DMS53 (cell line): ENCODE measurements around the gene MICAL2.

Experiments used
- DNase-seq: peaks from one replicate; lab custom pipeline; 2025; lab: John Stamatoyannopoulos, UW

Gene MICAL2

DNA sequence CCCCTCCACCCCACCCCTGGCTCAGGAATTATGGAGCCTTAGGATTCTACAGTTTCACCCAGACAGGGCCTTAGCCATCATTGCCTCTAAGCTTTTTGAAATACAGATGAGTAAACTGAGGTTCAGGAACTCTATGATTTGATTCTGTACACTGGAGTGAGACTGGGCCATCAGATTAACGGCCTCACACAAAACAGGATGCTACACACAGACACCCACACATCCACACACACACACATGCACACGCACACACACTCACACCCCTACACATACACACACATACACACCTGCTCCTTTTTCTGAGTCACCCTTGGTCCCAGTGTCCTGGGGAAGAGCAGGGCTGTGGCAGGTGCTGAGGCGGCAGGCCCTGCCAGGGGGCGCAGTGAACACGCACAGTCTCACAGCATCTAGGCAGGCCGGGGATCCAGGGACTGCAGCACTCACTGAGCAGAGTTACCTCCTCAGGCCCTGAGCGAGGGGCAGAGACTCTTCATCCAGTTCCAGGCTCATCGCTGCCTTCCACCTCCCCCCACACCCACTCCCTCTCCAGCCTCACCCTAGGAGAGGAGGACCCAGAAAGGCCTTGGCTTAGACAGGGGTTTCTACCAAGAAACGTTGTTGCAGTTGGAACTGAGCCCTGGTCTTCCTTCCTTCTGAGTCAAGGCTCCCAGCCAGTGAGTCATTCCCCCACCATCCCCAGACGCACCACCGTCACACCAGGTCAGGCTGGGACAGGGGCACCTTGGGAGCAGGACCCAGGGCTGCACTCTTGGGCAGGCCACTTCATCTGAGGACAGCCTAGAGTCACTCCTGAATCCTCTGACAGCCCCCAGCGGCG, 177.2 kb downstream of the MICAL2 start:
- peak; percentile 59 for DNase-seq

DNA sequence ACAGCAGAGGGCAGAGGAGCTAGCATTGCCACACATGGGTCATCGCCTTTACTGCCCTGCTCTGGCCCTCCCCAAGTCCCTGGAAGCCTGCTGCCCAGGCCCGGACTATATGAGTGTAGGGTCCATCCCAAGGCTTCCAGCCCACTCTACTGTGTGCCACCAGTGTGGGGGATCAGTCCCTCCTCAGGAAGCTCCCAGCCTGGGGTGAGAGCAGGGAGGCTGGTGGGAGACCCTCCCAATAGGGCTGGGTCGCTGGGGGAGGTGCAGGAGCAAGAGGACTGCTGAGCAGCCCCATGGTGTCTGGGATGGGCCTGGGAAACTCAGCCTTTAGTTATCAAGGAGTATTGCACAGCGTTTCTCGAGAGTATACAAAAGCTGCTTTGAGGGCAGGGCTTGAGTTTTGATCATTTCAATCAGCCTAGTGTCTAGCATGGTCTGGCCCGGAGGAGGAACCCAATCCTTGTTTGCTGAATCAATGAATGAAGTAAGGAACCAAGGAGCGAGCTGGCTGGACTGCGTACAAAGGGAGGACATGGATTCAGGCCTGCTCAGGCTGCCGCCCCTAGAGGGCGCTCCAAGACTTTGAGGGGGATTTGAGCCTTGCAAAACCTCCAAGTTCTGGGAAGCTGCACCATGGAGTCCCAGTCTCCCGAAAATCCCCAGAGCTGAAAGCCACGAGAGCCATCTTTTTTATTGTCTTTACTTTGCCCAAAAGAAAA, 178.0 kb downstream of the MICAL2 start:
- DNase-seq, result peak; percentile 91

DNA sequence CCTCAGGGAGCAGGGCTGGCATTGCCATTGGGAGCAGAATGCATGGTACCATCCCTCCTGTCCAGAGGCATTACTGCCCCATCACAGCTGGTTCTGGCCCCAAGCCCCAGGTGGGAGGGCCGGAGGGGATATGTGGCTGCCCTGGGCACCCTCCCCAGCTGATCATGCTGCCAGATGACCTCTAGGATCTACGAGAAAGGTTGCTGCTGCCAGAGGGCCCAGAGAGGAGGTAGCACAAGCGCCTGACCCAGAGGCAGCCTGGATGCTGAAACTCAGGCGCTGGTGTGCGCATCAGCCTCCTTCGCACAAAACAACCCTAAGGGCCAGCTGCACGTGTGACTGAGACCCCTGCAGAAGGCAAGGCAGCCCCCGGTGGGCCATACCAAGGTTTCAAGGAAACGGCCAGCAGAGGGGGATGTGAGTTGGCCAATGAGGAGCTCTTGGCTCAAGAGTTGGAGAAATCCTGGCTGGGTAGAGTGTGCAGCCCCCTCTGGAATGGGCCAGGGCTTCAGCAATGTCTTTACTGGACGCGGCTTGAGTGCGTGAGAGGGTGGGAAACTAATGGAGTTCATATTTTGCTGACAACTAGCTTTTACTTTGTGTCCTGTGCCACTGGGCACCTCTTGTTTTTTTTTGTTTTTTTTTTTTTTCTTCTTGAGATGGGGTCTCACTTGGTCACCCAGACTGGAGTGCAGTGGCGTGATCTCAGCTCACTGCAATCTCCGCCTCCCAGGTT, 178.7 kb downstream of the MICAL2 start:
- no peak for DNase-seq

DNA sequence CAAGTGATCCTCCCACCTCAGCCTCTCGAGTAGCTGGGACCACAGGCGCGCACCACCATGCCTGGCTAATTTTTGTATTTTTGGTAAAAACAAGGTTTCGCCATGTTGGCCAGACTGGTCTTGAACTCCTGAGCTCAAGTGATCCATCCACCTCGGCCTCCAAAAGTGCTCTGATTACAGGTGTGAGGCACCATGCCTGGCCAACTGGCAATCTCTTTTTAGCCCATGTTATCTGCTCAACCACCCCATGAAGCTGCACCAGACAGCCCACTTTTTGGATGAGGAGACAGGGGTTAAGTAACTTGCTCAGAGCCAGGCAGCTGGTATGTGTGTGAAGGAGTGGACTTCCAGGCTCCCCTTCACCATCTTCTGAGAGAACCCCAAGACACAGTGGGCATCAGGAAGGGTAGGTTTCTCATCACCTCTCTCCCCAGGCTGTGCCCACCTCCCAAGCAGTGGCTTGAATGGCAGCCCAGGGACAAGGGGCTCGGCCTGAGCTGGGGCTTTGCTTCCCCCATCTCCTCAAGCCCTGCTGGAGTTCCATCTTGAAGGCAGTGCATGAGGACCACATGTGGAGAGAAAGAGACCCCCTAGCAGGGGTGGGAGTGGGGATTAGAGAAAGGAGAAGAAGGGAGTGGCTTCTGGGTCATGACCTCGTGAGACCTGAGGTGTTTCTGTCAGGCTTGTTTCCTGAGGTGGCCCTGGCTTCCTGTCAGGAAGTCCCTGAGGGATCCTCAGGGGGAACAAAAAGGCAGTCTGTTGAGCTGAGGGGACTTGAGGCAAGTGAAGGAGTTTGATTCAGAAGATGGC, 179.5 kb downstream of the MICAL2 start:
- no peak for DNase-seq

DNA sequence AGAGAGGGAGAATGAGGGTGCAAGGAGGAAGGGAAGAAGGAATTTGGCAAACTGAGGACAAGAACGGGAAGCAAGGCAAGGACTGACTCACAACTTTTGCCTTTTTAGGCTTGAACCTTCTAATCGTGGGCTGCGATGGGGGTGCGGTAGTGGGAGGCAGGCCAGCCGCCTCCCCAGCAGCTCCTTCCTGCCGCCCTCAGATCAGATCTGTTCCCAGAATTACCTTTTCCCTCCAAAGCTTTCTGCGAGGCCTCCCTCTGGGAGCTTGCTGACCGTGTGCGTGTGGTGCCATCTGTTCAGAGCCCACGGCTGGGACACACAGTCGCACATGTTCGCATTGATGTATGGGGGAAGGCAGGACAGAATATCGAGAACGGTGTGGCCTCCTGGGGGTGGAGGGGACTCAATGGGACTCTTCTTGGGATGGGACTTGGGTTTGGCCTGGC, 180.1 kb downstream of the MICAL2 start:
- no peak for DNase-seq

DNA sequence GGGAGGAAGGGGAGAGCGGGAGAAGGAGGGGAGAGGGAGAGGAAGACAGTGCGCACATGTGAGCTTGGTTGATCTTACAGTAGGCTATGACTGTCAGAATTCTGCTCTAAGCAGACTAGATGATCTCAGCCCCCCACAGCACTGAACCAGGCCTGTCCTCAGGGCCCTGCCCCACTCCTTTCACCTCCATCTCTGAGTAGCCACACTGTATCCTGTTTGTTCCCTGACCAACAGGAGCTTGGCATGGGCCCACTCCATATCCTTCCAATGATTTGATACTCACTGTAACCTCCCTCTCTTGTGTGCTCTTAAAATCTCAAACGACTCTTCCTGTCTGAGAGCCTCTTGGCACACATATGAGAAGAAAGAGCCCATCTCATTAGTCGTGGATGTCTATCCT, 180.9 kb downstream of the MICAL2 start:
- DNase-seq, result no peak

DNA sequence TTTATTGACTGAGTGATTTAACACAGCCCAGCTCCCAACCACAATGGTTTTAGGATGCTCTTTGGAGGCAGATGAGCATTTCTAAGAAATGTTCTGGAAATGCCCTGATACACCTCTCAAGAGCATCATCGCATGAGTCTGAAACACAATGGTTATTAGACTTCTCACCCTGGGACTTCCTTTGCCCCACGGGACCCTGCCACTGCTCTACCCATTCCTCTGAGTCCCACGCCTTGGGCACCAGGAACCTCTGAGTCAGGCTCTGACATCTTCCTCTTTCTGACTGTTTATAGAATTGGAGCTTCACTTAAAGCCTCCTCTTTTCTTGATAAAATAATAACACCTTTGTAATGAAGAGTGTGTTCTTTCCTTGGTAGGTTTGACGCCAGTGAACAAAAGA, 181.4 kb downstream of the MICAL2 start:
- DNase-seq, result no peak

DNA sequence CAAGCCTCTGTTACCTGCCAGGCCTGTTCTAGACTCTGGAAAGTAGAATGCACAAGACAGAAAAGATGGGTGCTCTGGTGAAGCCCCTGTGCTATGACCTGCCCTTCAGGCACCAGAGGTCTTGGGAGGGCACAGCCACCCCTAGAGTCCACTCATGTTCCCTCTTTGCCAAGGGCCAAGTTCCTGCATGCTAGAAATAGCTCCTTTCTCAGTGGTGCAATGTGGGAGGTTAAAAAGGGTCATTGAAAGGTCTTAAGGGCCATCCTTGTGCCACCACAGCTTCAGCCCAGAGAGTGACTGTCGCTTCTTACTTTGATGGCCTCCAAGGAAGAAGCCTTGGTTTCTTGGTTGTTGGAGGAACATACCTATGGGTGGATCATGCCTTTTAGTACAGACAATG, 182.4 kb downstream of the MICAL2 start:
- DNase-seq, result no peak

DNA sequence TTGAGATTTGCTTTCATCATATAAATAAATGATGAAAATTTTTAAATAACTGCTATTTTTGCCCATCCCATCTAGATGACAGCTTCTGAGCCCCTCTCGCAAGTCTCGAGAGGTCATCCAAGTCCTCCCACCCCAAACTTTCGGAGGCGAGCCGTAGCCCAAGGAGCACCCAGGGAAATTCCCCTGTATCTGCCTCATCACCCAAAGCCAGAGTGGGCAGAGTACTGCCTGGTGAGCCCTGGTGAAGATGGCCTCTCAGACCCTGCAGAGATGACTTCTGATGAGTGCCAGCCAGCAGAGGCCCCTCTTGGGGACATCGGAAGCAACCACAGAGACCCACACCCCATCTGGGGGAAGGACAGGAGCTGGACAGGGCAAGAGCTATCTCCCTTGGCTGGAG, 183.1 kb downstream of the MICAL2 start:
- no peak for DNase-seq

DNA sequence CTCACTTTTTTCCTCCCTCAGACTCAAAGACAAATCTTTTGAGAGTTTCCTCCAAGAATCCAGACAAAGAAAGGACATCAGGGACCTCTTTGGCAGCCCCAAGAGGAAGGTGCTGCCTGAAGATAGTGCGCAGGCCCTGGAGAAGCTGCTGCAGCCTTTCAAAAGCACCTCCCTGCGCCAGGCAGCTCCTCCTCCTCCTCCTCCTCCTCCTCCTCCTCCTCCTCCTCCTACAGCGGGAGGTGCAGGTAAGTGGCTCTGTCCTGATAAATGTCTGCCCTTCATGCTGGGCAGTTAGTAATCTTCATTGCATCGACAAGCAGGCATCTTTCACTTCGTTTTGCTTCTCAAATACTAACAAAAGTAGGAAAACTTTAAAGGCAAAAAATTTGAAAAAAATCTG, 184.2 kb downstream of the MICAL2 start:
- DNase-seq, result no peak

DNA sequence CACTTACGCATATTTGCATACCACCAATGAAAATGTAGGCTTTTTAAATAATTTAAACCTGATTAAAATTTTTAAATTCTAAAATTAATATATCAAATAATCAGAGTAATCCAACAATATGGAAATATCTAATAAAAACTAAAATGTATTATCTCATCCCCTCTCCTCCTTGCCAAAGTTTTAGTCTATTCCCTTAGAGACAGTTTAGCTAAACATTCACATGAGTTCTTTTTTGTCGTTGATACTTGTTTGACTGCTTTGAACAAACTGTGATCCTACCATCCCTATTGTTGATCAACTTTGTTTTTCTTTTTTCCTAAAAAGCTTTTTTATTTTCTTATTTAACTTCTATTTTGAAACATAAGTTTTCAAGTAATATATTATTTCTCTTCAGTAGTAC, 185.6 kb downstream of the MICAL2 start:
- DNase-seq, result no peak

DNA sequence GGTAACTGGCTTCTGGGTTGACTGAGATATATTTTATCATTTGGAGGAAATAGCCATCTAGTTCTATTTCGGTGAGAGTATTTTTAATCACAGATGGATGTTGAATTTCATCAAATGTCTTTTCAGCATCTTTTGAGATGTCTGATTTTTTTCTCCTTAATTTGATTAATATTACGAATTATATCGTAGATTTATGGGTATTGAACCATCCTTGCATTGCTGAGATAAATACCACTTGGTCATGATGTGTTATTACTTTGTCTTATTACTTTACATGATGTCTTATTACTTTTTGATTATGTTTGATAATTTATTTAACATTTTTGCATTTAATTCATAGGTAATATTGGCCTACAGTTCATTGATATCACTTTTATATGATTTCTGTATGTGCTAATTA, 188.2 kb downstream of the MICAL2 start:
- DNase-seq, result peak; percentile 14

DNA sequence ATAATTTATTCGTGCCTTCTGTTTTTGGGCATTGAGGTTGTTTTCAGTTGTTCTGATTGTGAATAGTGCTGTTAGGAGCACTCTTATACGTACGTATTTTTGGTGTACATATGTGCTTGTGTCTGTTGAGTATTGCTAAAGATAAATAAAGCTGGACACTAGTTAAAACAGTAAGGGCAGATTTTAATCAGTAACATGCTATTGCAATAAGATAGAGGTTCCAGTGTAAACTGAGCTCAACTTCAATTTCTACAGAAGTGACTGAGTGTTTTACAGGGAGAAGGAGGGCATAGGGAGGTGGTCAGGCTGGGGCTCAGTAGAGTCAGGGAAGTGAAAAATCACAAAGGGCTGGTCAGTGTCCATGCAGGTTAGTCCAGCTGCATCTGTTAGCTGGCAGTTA, 191.0 kb downstream of the MICAL2 start:
- no peak for DNase-seq

DNA sequence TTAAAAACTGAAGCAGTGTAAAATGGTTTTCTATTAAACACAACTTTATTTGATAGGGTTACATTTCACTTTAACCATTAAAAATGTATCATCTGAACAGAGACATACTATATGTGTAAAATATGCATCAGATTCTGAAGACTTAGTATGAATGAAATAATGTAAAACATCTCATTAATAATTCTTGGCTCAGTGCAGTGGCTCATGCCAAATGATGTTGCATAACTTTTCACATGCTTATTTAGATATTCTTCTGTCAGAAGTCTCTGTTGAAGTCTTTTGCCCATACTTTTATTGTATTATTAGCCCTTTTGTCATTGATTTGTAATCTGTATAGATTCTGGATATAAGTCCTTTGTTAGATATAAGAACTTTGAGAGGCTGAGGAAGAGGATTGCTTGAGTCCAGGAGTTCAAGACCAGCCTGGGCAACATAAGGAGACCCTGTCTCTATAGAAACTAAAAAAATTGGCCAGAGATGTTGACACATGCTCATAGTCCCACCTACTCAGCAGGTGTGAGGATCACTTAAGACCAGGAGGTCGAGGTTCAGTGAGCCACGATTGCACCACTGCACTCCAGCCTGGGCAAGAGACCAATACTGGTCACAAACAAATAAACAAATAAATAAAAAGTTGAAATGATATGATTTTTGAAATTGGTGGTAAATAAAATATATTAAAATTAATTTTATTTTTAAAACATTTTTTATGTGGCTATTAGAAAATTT, 193.2 kb downstream of the MICAL2 start:
- peak; percentile 28 for DNase-seq

DNA sequence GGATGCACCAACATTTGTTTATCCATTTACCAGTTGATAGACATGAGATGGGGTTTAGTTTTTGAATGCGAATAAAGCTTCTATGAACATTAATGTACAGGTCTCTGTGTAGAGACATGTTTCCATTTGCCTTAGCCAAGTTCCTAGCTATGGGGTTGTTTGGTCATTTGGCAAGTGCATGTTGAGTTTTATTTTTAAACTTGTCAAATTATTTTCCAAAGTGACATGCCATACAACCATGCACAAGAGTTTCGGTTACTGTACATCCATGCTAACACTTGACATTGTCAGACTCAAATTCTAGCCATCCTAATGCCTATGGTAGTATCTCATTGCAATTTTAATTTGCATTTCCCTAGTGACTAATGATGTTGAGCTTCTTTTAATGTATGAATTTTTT, 196.4 kb downstream of the MICAL2 start:
- no peak for DNase-seq

DNA sequence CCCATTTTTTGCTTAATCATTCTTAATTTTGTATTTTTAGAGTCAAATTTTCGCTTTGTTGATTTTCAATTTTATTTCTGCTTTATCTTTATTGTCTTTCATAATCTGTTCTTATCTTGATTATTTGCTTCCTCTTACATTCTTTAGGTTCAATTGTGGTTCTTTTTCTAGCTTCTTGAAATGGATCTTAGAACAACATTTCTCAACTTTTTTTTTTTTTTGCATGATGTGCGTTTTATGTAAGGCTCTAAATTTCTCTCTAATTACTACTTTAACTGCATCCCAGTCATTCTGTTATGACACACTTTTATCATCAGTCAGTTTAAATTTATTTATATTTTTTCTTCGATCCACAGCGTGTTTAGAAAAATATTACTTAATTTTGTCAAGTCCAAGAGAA, 201.7 kb downstream of the MICAL2 start:
- no peak for DNase-seq
